Natural killer cell treated with Interleukin-12 subunit alpha and Interleukin-12 subunit beta and Interleukin-15 and Interleukin-18, amount 100 ng/mL, for 72 hours (primary cell): ENCODE measurements around the gene LCAT. TPM values are rescaled to one million over a fixed set of nuclear protein-coding genes. Genes with fewer than 3 reads are reported as not detected.

Experiments used
- ATAC-seq, 2 donors: fragments of 150-1000 bp; cut with Tn5 transposase in 1 of 2; sonication (Bioruptor Pico), chemical (Tn5 transposase) in 1 of 2; 2 replicates each; pipeline ENCODE4 v1.10.0; 2021
- DNase-seq: peaks from one replicate; pipeline ENCODE4 v3.0.0; 2022; ENCODE audit warnings: low spot score
- H3K27ac Mint-ChIP-seq, 2 donors: 1 replicate in 1 of 2; 2 replicates in 1 of 2; pipeline ENCODE4 v1.8.0; 2022; ENCODE audit warnings: mixed read lengths in 2 of 2, mild to moderate bottlenecking in 1 of 2, moderate library complexity in 1 of 2
- H3K27me3 Mint-ChIP-seq, 2 donors: 1 replicate in 1 of 2; 2 replicates in 1 of 2; pipeline ENCODE4 v1.8.0; 2022; ENCODE audit warnings: mixed read lengths in 2 of 2
- H3K36me3 Mint-ChIP-seq: one replicate; pipeline ENCODE4 v1.8.0; 2022; ENCODE audit warnings: mixed read lengths
- H3K4me1 Mint-ChIP-seq, 2 donors: 1 replicate in 1 of 2; 2 replicates in 1 of 2; pipeline ENCODE4 v1.8.0; 2022; ENCODE audit warnings: low read depth in 2 of 2, mixed read lengths in 2 of 2, mild to moderate bottlenecking in 1 of 2
- H3K4me3 Mint-ChIP-seq: one replicate; pipeline ENCODE4 v1.8.0; 2022; ENCODE audit warnings: mixed read lengths
- H3K9me3 Mint-ChIP-seq: 2 replicates; pipeline ENCODE4 v1.8.0; 2022; ENCODE audit warnings: mixed read lengths
- total RNA-seq, 2 donors: library from RNA; stranded (reverse); gene quantifications; one replicate each; pipeline ENCODE4 v1.2.3, GENCODE V29; 2022

The LCAT gene, protein sequence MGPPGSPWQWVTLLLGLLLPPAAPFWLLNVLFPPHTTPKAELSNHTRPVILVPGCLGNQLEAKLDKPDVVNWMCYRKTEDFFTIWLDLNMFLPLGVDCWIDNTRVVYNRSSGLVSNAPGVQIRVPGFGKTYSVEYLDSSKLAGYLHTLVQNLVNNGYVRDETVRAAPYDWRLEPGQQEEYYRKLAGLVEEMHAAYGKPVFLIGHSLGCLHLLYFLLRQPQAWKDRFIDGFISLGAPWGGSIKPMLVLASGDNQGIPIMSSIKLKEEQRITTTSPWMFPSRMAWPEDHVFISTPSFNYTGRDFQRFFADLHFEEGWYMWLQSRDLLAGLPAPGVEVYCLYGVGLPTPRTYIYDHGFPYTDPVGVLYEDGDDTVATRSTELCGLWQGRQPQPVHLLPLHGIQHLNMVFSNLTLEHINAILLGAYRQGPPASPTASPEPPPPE
- total RNA-seq = 10 to 100 TPM; 11.4 to 44.7 TPM

GRCh38 chr16:67943619-67944504 lies at the start of gene LCAT:
Gene LCAT (minus strand): TSS chr16:67944120. CDS start chr16:67944101, 19 bp downstream.
- H3K9me3 Mint-ChIP-seq = no peaks in the 10 kb centered on the region
- peaks cover 14 to 17% of the 10 kb centered on the region in 2 donors for H3K4me1 Mint-ChIP-seq

GRCh38 chr16:67993207-67994039 lies 49.5 kb upstream of the LCAT start:
- peak; percentile 91 for DNase-seq
- Mint-ChIP-seq H3K4me3 (peak overlapping the region; percentile 76), H3K27me3 (no peaks in the 10 kb centered on the region), H3K36me3 (no peaks in the 10 kb centered on the region), H3K9me3 (no peaks in the 10 kb centered on the region), H3K4me1 (peaks cover 15 to 34% of the 10 kb centered on the region in 2 donors), H3K27ac (peak overlapping the region; percentile 86 to 93)
- peak; percentile 95 for ATAC-seq

More at GRCh38 chr16:67943619-67944504, at the start of gene LCAT:
- DNase-seq = no peak
- Mint-ChIP-seq H3K27me3 (no peaks in the 10 kb centered on the region), H3K4me3 (no peak within 1 kb of the TSS), H3K27ac (no peak within 1 kb of the TSS), H3K36me3 (no peaks in the 10 kb centered on the region)
- no peak for ATAC-seq

GRCh38 chr16:67992661-67993206 lies 48.8 kb upstream of the LCAT start:
- H3K9me3 Mint-ChIP-seq = no peaks in the 10 kb centered on the region
- H3K27me3 Mint-ChIP-seq = no peaks in the 10 kb centered on the region
- no peak for ATAC-seq
- H3K27ac Mint-ChIP-seq = peak overlapping the region in 1 of 2 donors; percentile 86
- DNase-seq = no peak
- H3K4me3 Mint-ChIP-seq = peak overlapping the region; percentile 36
- no peaks in the 10 kb centered on the region for H3K36me3 Mint-ChIP-seq
- peaks cover 20 to 37% of the 10 kb centered on the region in 2 donors for H3K4me1 Mint-ChIP-seq

DNA sequence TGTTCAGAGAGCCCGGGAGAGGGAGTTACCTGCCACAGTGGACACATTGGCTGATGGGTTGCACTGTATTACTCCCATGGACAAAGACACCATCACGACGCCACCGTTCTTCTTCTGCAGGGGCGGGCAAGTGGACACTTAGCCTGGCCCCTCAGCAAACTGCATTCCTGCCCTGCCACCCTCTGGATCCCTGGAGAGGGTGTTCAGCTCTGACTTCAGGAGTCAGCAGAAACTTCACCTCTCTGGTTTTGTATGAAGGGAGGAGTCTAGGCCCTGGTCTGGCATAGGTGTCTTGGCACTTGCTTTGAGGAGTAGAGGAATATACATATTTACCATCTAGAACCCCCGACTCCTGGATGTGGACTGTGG lies 46.1 kb upstream of the LCAT start:
- Mint-ChIP-seq H3K4me3 (no peak overlapping the region), H3K27me3 (no peaks in the 10 kb centered on the region), H3K4me1 (peaks cover 17 to 28% of the 10 kb centered on the region in 2 donors), H3K36me3 (no peaks in the 10 kb centered on the region), H3K9me3 (no peaks in the 10 kb centered on the region), H3K27ac (peak overlapping the region in 1 of 2 donors; percentile 53)
- DNase-seq = no peak
- ATAC-seq = no peak

GRCh38 chr16:67989322-67990017 lies 45.5 kb upstream of the LCAT start:
- ATAC-seq (no peak), DNase-seq (no peak)
- H3K9me3 Mint-ChIP-seq = no peaks in the 10 kb centered on the region
- H3K27ac Mint-ChIP-seq = peak overlapping the region in 1 of 2 donors; percentile 53
- no peaks in the 10 kb centered on the region for H3K36me3 Mint-ChIP-seq
- peaks cover 16 to 33% of the 10 kb centered on the region in 2 donors for H3K4me1 Mint-ChIP-seq
- H3K27me3 Mint-ChIP-seq = no peaks in the 10 kb centered on the region
- no peak overlapping the region for H3K4me3 Mint-ChIP-seq

GRCh38 chr16:67988675-67989074 lies 44.8 kb upstream of the LCAT start:
- no peak for DNase-seq
- H3K4me3 Mint-ChIP-seq = no peak overlapping the region
- peak overlapping the region; percentile 45 to 93 for H3K27ac Mint-ChIP-seq
- H3K36me3 Mint-ChIP-seq = no peaks in the 10 kb centered on the region
- no peak for ATAC-seq
- peaks cover 22 to 33% of the 10 kb centered on the region in 2 donors for H3K4me1 Mint-ChIP-seq
- no peaks in the 10 kb centered on the region for H3K9me3 Mint-ChIP-seq
- H3K27me3 Mint-ChIP-seq = no peaks in the 10 kb centered on the region

DNA sequence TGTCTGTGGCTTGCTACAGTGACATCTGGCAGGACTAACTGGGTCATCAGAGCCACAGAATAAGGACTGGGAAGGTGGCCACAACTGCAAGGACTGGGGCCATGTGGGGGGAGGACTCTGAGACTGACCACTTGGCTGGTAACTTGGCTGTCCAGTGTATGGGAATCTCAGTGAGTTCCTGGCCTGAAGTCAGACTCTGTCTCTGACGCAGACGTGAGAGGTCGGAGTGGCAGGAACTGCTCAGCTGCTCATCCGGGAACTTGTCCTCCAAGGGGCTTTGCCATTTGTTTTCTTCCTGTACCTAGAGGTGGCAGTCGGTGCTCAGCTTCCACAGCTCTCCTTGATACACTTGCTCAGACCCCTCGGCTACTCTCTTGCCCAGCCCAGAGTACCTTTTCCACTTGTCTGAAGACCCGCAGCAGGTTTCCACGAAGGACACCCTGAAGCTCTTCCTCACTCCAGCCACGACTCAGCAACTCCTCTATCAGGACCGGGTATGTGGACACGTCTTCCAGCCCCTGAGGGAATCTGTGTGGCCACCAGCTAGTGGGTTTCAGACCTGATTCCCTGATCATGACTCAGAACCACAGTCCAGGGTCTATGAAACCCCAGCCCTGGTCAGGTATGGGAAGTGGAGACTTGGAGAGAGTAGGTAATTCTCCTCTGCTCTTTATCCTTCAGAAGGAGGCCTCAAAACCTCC lies 43.7 kb upstream of the LCAT start:
- H3K4me1 Mint-ChIP-seq = peaks cover 27 to 37% of the 10 kb centered on the region in 2 donors
- peak overlapping the region; percentile 45 to 93 for H3K27ac Mint-ChIP-seq
- DNase-seq (no peak), ATAC-seq (no peak)
- no peaks in the 10 kb centered on the region for H3K36me3 Mint-ChIP-seq
- H3K27me3 Mint-ChIP-seq = no peaks in the 10 kb centered on the region
- H3K4me3 Mint-ChIP-seq = no peak overlapping the region
- no peaks in the 10 kb centered on the region for H3K9me3 Mint-ChIP-seq

GRCh38 chr16:67986949-67987348 lies 43.0 kb upstream of the LCAT start:
- Mint-ChIP-seq H3K9me3 (no peaks in the 10 kb centered on the region), H3K36me3 (no peaks in the 10 kb centered on the region), H3K27me3 (no peaks in the 10 kb centered on the region), H3K4me1 (peaks cover 27 to 35% of the 10 kb centered on the region in 2 donors), H3K27ac (peak overlapping the region in 1 of 2 donors; percentile 93), H3K4me3 (no peak overlapping the region)
- DNase-seq = no peak
- no peak for ATAC-seq

GRCh38 chr16:67982011-67982696 lies 38.2 kb upstream of the LCAT start:
- no peak for ATAC-seq
- no peaks in the 10 kb centered on the region for H3K9me3 Mint-ChIP-seq
- DNase-seq = no peak
- no peaks in the 10 kb centered on the region for H3K27me3 Mint-ChIP-seq
- H3K36me3 Mint-ChIP-seq = no peaks in the 10 kb centered on the region
- H3K4me3 Mint-ChIP-seq = no peak overlapping the region
- peaks cover 16 to 20% of the 10 kb centered on the region in 2 donors for H3K4me1 Mint-ChIP-seq
- no peak overlapping the region for H3K27ac Mint-ChIP-seq

GRCh38 chr16:67979955-67980678 lies 36.2 kb upstream of the LCAT start, which contains the start of gene DPEP3:
Gene DPEP3 (minus strand): TSS chr16:67980499. CDS start chr16:67980380, 119 bp downstream.
- no peaks in the 10 kb centered on the region for H3K27me3 Mint-ChIP-seq
- H3K27ac Mint-ChIP-seq = no peak within 1 kb of the TSS
- H3K9me3 Mint-ChIP-seq = no peaks in the 10 kb centered on the region
- ATAC-seq = no peak
- no peak within 1 kb of the TSS for H3K4me3 Mint-ChIP-seq
- no peak for DNase-seq
- peaks cover 16 to 19% of the 10 kb centered on the region in 2 donors for H3K4me1 Mint-ChIP-seq
- no peaks in the 10 kb centered on the region for H3K36me3 Mint-ChIP-seq

DNA sequence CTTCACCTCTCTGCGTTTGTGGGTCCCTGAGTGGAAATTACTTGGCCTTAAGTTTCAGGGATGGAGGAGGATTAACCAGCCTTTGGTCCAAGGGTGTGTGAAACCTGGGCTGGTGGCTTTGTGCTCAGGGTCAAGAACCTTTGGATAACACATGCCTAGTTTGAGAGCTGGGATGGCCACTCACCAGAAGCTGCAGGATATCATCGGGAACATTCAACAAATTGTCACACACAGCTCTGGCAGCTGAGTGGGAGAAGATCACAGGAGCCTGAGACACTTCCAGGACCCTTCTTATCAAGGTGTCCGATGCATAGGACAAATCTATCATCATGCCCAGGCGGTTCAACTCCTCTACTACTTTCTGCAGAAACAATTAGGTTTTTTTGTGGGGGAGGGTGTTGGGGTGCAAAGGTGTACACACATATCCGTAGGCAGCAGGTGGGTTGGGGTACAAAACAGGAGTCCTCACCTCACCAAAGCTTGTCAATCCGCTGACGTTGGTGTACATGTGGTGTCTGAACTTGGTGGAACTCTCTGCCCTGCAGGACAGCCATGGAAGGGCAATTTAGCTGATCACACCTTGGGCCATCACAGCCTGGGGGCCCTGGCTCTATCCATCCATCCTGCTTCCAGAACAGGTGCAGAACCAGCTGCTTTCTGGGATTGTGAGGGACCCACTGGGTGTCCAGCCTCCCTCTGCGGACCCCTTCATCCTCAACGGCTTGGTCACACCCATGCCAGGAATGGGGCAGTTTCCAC lies 33.7 kb upstream of the LCAT start:
- Mint-ChIP-seq H3K4me3 (no peak overlapping the region), H3K36me3 (no peaks in the 10 kb centered on the region), H3K27me3 (no peaks in the 10 kb centered on the region), H3K4me1 (peaks cover 0 to under 1% of the 10 kb centered on the region in 2 donors), H3K9me3 (no peaks in the 10 kb centered on the region), H3K27ac (no peak overlapping the region)
- DNase-seq = no peak
- ATAC-seq = no peak
